ENCODE data around the gene APOA1. TPM values are rescaled to one million over a fixed set of nuclear protein-coding genes. Genes with fewer than 3 reads are reported as not detected.
A peak's percentile ranks its signal among the peaks of the same experiment; 100 is the strongest.

Gene APOA1
- 1.1 TPM for polyA plus RNA-seq (2012; ENCODE audit: insufficient read depth, insufficient read length, low read depth)

- DNase-seq = no peak
- no peak within 1 kb of the TSS for H3K4me3 ChIP-seq (ENCODE audit: low read depth, low read length)
These were observed at the start of gene APOA1 for GRCh38 chr11:116837231-116838091. APOA1 (minus strand) TSS chr11:116837622; CDS start chr11:116837387, 235 bp downstream.

GRCh38 chr11:116885951-116886655 is 48.7 kb upstream of the APOA1 start:
- H3K4me3 ChIP-seq (ENCODE audit: low read depth, low read length) = no peak overlapping the region
- no peak for DNase-seq
- H3K4me1 ChIP-seq = no peaks in the 10 kb centered on the region
- no peaks in the 10 kb centered on the region for H3K27me3 ChIP-seq
- H3K9me3 ChIP-seq = no peaks in the 10 kb centered on the region
- TF ChIP-seq, protein P1, sequence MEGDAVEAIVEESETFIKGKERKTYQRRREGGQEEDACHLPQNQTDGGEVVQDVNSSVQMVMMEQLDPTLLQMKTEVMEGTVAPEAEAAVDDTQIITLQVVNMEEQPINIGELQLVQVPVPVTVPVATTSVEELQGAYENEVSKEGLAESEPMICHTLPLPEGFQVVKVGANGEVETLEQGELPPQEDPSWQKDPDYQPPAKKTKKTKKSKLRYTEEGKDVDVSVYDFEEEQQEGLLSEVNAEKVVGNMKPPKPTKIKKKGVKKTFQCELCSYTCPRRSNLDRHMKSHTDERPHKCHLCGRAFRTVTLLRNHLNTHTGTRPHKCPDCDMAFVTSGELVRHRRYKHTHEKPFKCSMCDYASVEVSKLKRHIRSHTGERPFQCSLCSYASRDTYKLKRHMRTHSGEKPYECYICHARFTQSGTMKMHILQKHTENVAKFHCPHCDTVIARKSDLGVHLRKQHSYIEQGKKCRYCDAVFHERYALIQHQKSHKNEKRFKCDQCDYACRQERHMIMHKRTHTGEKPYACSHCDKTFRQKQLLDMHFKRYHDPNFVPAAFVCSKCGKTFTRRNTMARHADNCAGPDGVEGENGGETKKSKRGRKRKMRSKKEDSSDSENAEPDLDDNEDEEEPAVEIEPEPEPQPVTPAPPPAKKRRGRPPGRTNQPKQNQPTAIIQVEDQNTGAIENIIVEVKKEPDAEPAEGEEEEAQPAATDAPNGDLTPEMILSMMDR (IDR thresholded peaks at IDR 0.05; ENCODE audit: low read depth, low read length) = no peak
- no peaks in the 10 kb centered on the region; the same call in 1 of the 2 replicates for H3K36me3 ChIP-seq

More at GRCh38 chr11:116837231-116838091, at the start of gene APOA1:
- no peaks in the 10 kb centered on the region for H3K27me3 ChIP-seq
- H3K36me3 ChIP-seq = no peaks in the 10 kb centered on the region
- TF ChIP-seq, protein P1 (IDR thresholded peaks at IDR 0.05; ENCODE audit: low read depth, low read length) = no peak
- H3K9me3 ChIP-seq = no peaks in the 10 kb centered on the region
- peaks cover 4% of the 10 kb centered on the region; the same call in 1 of the 2 replicates for H3K4me1 ChIP-seq

DNA sequence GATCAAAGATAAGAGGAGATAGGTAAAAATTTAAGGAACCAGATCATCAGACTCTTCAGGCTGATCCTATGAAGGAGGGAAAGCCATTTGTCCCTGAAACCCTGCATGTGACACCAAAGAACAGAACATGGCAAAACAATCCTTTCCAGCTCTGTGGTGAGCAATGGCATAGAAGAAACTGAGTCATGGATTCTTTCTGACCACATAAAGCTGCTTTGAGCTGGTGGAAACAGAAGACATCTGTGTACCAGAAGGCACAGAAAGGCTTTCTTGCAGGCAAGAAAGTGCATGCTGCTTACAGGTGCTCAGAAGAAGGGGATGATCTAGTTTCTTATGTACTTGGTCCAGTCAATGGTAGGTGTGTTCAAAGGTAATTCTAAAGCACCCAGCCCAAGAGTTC is 45.0 kb upstream of the APOA1 start:
- no peak for DNase-seq
- no peaks in the 10 kb centered on the region for H3K4me1 ChIP-seq
- no peaks in the 10 kb centered on the region; the same call in none of the 2 replicates for H3K36me3 ChIP-seq

DNA sequence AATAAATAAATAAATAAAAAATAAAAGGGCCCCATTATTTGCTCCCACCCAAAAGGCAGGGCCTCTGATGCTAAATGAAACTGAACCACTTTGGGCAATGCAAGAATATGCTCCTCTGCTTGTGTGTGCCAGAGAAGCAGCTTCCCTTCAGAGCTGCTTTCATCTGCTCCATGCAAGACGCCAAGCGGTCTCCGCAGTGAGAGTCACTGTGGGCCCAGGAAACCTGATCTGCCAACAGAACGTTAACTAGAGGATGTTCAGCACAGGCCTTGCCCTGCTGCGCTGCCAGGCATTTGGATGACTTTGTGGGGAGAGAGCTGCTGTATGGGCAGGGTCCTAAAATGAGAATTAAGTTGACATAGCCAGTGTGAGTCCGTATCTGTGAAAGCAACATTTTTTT is 43.7 kb upstream of the APOA1 start:
- Histone ChIP-seq H3K27me3 (no peaks in the 10 kb centered on the region), H3K4me3 (ENCODE audit: low read depth, low read length) (no peak overlapping the region), H3K4me1 (no peaks in the 10 kb centered on the region), H3K9me3 (no peaks in the 10 kb centered on the region; the same call in 1 of the 2 replicates), H3K36me3 (no peaks in the 10 kb centered on the region; the same call in none of the 2 replicates)
- DNase-seq = no peak
- TF ChIP-seq, protein P1 (IDR thresholded peaks at IDR 0.05; ENCODE audit: low read depth, low read length) = no peak

More for the DNA sequence above, 45.0 kb upstream of the APOA1 start:
- Histone ChIP-seq H3K9me3 (no peaks in the 10 kb centered on the region), H3K27me3 (no peaks in the 10 kb centered on the region), H3K4me3 (ENCODE audit: low read depth, low read length) (no peak overlapping the region)
- TF ChIP-seq, protein P1 (IDR thresholded peaks at IDR 0.05; ENCODE audit: low read depth, low read length) = no peak

DNA sequence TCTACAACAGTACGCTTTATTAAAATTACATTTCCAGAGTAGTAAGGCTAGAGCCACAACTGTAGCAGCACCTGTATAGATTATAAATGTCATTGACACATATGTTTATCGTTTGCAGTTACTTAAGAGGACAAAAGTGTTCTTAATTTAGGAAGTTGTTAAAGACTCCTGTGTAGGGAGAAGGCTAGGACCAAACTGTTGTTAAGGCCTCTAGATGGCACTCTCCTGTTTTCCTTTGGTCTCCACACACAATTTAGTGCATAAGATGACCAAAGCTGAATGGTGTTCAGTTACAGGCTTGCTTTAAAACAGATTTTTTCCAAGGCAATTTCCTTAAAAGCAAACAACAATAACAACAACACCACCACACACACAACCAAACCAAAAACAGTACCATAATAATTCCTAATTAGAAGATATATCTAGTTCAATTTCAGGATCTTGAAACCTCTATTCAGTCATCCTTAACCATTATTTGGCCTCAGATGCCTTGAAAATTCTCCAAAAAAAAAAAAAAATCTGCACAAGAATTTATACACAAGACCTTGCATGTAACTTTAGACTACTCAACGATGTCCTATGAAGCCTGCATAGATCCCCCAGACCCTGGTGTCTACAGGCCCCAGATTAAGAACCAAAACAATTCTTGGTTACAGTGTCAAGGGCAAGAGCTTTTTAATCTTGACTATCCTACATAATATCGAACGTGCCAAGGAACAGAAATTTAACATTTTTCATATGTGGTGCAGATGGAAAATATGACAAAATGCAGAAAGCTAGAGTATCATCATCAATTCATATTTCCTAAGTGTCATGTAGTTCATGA is 42.6 kb upstream of the APOA1 start:
- TF ChIP-seq, protein P1 (IDR thresholded peaks at IDR 0.05; ENCODE audit: low read depth, low read length) = peak; percentile 85
- no peaks in the 10 kb centered on the region for H3K4me1 ChIP-seq
- H3K36me3 ChIP-seq = no peaks in the 10 kb centered on the region; the same call in none of the 2 replicates
- no peaks in the 10 kb centered on the region; the same call in 1 of the 2 replicates for H3K9me3 ChIP-seq
- H3K27me3 ChIP-seq = no peaks in the 10 kb centered on the region
- no peak for DNase-seq
- H3K4me3 ChIP-seq (ENCODE audit: low read depth, low read length) = no peak overlapping the region

All from BE2C (cell line).